ENCODE measurements around the gene TEX22. TPM values are rescaled to one million over a fixed set of nuclear protein-coding genes. Genes with fewer than 3 reads are reported as not detected.
A peak's percentile ranks its signal among the peaks of the same experiment; 100 is the strongest.

TEX22 gene
- total RNA-seq, 1 experiment from 2014 or later: 0.87 TPM

DNA sequence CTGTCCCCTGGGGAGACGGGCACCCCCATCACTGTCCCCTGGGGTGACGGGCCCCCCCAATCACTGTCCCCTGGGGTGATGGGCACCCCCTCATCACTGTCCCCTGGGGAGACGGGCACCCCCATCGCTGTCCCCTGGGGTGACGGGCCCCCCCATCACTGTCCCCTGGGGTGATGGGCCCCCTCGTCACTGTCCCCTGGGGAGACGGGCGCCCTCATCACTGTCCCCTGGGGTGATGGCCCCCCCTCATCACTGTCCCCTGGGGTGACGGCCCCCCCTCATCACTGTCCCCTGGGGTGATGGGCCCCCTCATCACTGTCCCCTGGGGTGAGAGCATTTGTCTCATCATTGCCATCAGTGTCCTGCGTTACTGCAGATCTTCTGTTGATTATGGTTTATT lies 45.2 kb upstream of the TEX22 start:
- Mint-ChIP-seq H3K36me3 (no peaks in the 10 kb centered on the region; the same call in 1 of the 2 replicates), H3K4me1 (peaks cover 7% of the 10 kb centered on the region; the same call in 1 of the 2 replicates), H3K9me3 (no peaks in the 10 kb centered on the region), H3K4me3 (no peak overlapping the region), H3K27ac (no peak overlapping the region), H3K27me3 (ENCODE audit: low read depth) (no peaks in the 10 kb centered on the region)
- ATAC-seq: no peak
- DNase-seq (ENCODE audit: low spot score): no peak
- TF ChIP-seq, protein P1, sequence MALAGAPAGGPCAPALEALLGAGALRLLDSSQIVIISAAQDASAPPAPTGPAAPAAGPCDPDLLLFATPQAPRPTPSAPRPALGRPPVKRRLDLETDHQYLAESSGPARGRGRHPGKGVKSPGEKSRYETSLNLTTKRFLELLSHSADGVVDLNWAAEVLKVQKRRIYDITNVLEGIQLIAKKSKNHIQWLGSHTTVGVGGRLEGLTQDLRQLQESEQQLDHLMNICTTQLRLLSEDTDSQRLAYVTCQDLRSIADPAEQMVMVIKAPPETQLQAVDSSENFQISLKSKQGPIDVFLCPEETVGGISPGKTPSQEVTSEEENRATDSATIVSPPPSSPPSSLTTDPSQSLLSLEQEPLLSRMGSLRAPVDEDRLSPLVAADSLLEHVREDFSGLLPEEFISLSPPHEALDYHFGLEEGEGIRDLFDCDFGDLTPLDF (CRISPR knock-in tag; IDR thresholded peaks at IDR 0.05): no peak
- TF ChIP-seq, protein P2, sequence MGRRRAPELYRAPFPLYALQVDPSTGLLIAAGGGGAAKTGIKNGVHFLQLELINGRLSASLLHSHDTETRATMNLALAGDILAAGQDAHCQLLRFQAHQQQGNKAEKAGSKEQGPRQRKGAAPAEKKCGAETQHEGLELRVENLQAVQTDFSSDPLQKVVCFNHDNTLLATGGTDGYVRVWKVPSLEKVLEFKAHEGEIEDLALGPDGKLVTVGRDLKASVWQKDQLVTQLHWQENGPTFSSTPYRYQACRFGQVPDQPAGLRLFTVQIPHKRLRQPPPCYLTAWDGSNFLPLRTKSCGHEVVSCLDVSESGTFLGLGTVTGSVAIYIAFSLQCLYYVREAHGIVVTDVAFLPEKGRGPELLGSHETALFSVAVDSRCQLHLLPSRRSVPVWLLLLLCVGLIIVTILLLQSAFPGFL (CRISPR knock-in tag; IDR thresholded peaks at IDR 0.05; ENCODE audit: borderline replicate concordance): no peak
- ChIA-PET POLR2A (no interaction called here), CTCF (no interaction called here)

DNA sequence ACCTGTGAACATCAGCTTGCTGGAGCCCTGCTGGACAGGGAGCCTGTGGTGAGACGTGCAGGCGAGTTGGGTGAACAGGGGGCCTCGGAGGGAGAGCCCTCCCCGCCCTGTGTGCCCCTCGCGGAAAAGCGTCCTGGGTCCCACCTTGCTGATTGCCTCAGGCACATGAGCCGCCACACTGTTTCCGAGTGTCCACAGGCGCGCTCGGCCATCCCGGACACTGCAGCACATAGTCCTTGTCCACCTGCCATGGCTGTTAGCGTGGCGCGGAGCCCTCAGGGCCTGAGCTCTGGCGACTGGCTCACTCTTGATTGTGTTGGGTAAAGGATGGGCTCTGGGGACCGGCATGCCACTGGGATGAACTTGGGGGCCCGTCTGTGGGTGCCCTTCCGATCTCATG lies 43.8 kb upstream of the TEX22 start:
- Mint-ChIP-seq H3K9me3 (no peaks in the 10 kb centered on the region), H3K4me1 (peaks cover 7% of the 10 kb centered on the region; the same call in 1 of the 2 replicates), H3K36me3 (no peaks in the 10 kb centered on the region; the same call in 1 of the 2 replicates), H3K4me3 (no peak overlapping the region), H3K27ac (peak overlapping the region; percentile 23; the same call in 1 of the 2 replicates), H3K27me3 (ENCODE audit: low read depth) (no peaks in the 10 kb centered on the region)
- ChIA-PET POLR2A (no interaction called here), CTCF (interaction anchor here (1.6 kb wide), 1 partner anchor 22 kb away, joined by 3 read pairs; no protein-coding TSS in a partner anchor)
- no peak for DNase-seq (ENCODE audit: low spot score)
- no peak for TF ChIP-seq ZNF317 (CRISPR knock-in tag; IDR thresholded peaks at IDR 0.05; ENCODE audit: borderline replicate concordance, low read depth)
- no peak for ATAC-seq

DNA sequence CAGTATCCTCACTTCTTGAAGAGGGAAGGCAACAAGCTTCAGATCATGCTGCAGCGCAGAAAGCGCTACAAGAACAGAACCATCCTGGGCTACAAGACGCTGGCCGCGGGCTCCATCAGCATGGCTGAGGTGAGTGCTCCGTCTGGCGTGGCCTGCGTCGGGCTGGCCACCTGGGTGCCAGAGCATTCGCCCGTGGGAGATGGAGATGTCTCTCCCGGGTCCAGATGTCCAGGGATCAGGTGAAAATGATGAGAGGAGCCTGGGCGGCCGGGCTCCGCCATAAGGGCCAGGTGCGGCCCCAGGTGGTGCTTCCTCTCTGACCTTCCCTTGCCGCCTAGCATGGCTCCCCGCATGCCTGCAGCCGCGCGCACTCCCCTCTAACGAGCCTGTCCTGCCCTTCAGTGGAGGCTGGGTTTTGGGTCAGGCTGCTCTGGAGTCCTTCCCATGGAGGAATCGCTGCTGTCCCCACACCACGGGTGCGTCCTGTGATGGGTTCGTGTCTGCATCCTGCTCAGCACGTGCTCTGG lies 43.2 kb upstream of the TEX22 start:
- Mint-ChIP-seq H3K4me3 (no peak overlapping the region), H3K9me3 (no peaks in the 10 kb centered on the region), H3K27ac (peak overlapping the region; percentile 72), H3K4me1 (peaks cover 7% of the 10 kb centered on the region; the same call in 1 of the 2 replicates), H3K27me3 (ENCODE audit: low read depth) (no peaks in the 10 kb centered on the region), H3K36me3 (no peaks in the 10 kb centered on the region; the same call in 1 of the 2 replicates)
- TF ChIP-seq, protein P3, sequence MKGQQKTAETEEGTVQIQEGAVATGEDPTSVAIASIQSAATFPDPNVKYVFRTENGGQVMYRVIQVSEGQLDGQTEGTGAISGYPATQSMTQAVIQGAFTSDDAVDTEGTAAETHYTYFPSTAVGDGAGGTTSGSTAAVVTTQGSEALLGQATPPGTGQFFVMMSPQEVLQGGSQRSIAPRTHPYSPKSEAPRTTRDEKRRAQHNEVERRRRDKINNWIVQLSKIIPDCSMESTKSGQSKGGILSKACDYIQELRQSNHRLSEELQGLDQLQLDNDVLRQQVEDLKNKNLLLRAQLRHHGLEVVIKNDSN (CRISPR knock-in tag; IDR thresholded peaks at IDR 0.05): no peak
- TF ChIP-seq ZNF263 (CRISPR knock-in tag; IDR thresholded peaks at IDR 0.05; ENCODE audit: low read depth): no peak
- no peak for TF ChIP-seq ZNF416 (CRISPR knock-in tag; IDR thresholded peaks at IDR 0.05)
- TF ChIP-seq, protein P4, sequence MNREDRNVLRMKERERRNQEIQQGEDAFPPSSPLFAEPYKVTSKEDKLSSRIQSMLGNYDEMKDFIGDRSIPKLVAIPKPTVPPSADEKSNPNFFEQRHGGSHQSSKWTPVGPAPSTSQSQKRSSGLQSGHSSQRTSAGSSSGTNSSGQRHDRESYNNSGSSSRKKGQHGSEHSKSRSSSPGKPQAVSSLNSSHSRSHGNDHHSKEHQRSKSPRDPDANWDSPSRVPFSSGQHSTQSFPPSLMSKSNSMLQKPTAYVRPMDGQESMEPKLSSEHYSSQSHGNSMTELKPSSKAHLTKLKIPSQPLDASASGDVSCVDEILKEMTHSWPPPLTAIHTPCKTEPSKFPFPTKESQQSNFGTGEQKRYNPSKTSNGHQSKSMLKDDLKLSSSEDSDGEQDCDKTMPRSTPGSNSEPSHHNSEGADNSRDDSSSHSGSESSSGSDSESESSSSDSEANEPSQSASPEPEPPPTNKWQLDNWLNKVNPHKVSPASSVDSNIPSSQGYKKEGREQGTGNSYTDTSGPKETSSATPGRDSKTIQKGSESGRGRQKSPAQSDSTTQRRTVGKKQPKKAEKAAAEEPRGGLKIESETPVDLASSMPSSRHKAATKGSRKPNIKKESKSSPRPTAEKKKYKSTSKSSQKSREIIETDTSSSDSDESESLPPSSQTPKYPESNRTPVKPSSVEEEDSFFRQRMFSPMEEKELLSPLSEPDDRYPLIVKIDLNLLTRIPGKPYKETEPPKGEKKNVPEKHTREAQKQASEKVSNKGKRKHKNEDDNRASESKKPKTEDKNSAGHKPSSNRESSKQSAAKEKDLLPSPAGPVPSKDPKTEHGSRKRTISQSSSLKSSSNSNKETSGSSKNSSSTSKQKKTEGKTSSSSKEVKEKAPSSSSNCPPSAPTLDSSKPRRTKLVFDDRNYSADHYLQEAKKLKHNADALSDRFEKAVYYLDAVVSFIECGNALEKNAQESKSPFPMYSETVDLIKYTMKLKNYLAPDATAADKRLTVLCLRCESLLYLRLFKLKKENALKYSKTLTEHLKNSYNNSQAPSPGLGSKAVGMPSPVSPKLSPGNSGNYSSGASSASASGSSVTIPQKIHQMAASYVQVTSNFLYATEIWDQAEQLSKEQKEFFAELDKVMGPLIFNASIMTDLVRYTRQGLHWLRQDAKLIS (CRISPR knock-in tag; IDR thresholded peaks at IDR 0.05; ENCODE audit: borderline replicate concordance): no peak
- TF ChIP-seq, protein P5, sequence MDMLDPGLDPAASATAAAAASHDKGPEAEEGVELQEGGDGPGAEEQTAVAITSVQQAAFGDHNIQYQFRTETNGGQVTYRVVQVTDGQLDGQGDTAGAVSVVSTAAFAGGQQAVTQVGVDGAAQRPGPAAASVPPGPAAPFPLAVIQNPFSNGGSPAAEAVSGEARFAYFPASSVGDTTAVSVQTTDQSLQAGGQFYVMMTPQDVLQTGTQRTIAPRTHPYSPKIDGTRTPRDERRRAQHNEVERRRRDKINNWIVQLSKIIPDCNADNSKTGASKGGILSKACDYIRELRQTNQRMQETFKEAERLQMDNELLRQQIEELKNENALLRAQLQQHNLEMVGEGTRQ (CRISPR knock-in tag; IDR thresholded peaks at IDR 0.05): no peak
- ATAC-seq (no peak), DNase-seq (ENCODE audit: low spot score) (no peak)
- POLR2A ChIA-PET: no interaction called here
- CTCF ChIA-PET: interaction anchor here (0.5 to 1.6 kb wide), 2 partner anchors 15 to 21 kb away, joined by 3 read pairs; no protein-coding TSS in a partner anchor

Data from WTC11 (cell line).